Smooth muscle cell (in vitro differentiated cells): ENCODE data around the gene NDST1. TPM values are rescaled to one million over a fixed set of nuclear protein-coding genes. Genes with fewer than 3 reads are reported as not detected.

Source experiments
- DNase-seq: peaks from one replicate; lab custom pipeline; 2025; ENCODE audit not compliant: unreplicated experiment; lab: John Stamatoyannopoulos, UW
- H2AFZ ChIP-seq: fragments of 200-600 bp; sonication (generic); 2 replicates; pipeline ENCODE4 v1.6.0; 2016; ENCODE audit warnings: antibody characterized with exemption, low read depth, mild to moderate bottlenecking
- H3F3A ChIP-seq: fragments of 200-600 bp; sonication (generic); 2 replicates; pipeline ENCODE4 v1.6.0; 2017; ENCODE audit warnings: antibody characterized with exemption, low read depth
- H3K27ac ChIP-seq: fragments of 200-600 bp; sonication (generic); 2 replicates; pipeline ENCODE4 v1.5.1; 2016; ENCODE audit warnings: low read depth, mild to moderate bottlenecking
- H3K27me3 ChIP-seq: fragments of 200-600 bp; sonication (generic); 2 replicates; pipeline ENCODE4 v1.6.1; 2016; ENCODE audit warnings: low read depth, mild to moderate bottlenecking
- H3K36me3 ChIP-seq: fragments of 200-600 bp; sonication (generic); 2 replicates; pipeline ENCODE4 v1.5.1; 2016; ENCODE audit warnings: low read depth
- H3K4me1 ChIP-seq: fragments of 200-600 bp; sonication (generic); 2 replicates; pipeline ENCODE4 v1.5.1; 2016; ENCODE audit warnings: low read depth
- H3K4me2 ChIP-seq: fragments of 200-600 bp; sonication (generic); 2 replicates; pipeline ENCODE4 v1.6.0; 2016; ENCODE audit warnings: mild to moderate bottlenecking
- H3K4me3 ChIP-seq: fragments of 200-600 bp; sonication (generic); 2 replicates; pipeline ENCODE4 v1.5.1; 2016; ENCODE audit warnings: mild to moderate bottlenecking
- H3K79me2 ChIP-seq: fragments of 200-600 bp; sonication (generic); 2 replicates; pipeline ENCODE4 v1.6.0; 2016; ENCODE audit warnings: low read depth, mild to moderate bottlenecking
- H3K9ac ChIP-seq: fragments of 200-600 bp; sonication (generic); 2 replicates; pipeline ENCODE4 v1.6.0; 2016; ENCODE audit warnings: low read depth
- H3K9me3 ChIP-seq: fragments of 200-600 bp; sonication (generic); replicated peaks from 2 replicates; pipeline ENCODE4 v1.5.1; 2016; ENCODE audit warnings: low read depth
- H4K20me1 ChIP-seq: fragments of 200-600 bp; sonication (generic); 2 replicates; pipeline ENCODE4 v1.6.0; 2016; ENCODE audit warnings: low read depth
- CTCF ChIP-seq: fragments of 200-600 bp; sonication (generic); IDR thresholded peaks from 2 replicates; pipeline ENCODE4 v1.5.1; 2017; ENCODE audit warnings: borderline replicate concordance, mild to moderate bottlenecking, antibody characterized with exemption; ENCODE audit not compliant: insufficient read depth, poor library complexity, severe bottlenecking
- WGBS: methylation state at CpG from one replicate; pipeline ENCODE4 v1.1.7; 2016; ENCODE audit warnings: low lambda C conversion rate; 5-methylcytosine and 5-hydroxymethylcytosine counted together
- polyA plus RNA-seq: library from polyadenylated mRNA; unstranded; fragments of >200 nt; fragmentation: Nextera tagmentation; extraction: Ambion mirVana; gene quantifications from 2 replicates; pipeline ENCODE4 v1.2.1, GENCODE V29; 2016
- total RNA-seq: library from RNA; depleted of rRNA; stranded (reverse); fragments of >200 nt; gene quantifications from 2 replicates; pipeline ENCODE4 v1.2.3, GENCODE V29; 2014

Gene NDST1
- total and polyA plus RNA-seq, 2 experiments from 2014 or later = 32.4 to 53.0 TPM

- H2AFZ ChIP-seq = no peak overlapping the region
- H3K79me2 ChIP-seq = peaks cover 99% of the 10 kb centered on the region
- no peak overlapping the region for H3K9ac ChIP-seq
- H4K20me1 ChIP-seq = peaks cover 100% of the 10 kb centered on the region
- no peak for TF ChIP-seq CTCF
- no peaks in the 10 kb centered on the region for H3K9me3 ChIP-seq
- H3K4me1 ChIP-seq = peaks cover 60% of the 10 kb centered on the region
- no peak overlapping the region for H3K4me3 ChIP-seq
- H3K4me2 ChIP-seq = peak overlapping the region; percentile 12
- H3K27ac ChIP-seq = peak overlapping the region; percentile 77
- no peak for DNase-seq
- H3K36me3 ChIP-seq = no peaks in the 10 kb centered on the region
- H3K27me3 ChIP-seq = no peaks in the 10 kb centered on the region
- WGBS = 35% methylated on average over 8 of the region's 8 CpGs
- peaks cover 11% of the 10 kb centered on the region for H3F3A ChIP-seq
These were observed 2.9 kb upstream of the NDST1 start for GRCh38 chr5:150505041-150505511.

GRCh38 chr5:150505816-150506215 is 2.1 kb upstream of the NDST1 start:
- H3K4me1 ChIP-seq = peaks cover 61% of the 10 kb centered on the region
- peaks cover 100% of the 10 kb centered on the region for H4K20me1 ChIP-seq
- H3K27ac ChIP-seq = peak overlapping the region; percentile 77

DNA sequence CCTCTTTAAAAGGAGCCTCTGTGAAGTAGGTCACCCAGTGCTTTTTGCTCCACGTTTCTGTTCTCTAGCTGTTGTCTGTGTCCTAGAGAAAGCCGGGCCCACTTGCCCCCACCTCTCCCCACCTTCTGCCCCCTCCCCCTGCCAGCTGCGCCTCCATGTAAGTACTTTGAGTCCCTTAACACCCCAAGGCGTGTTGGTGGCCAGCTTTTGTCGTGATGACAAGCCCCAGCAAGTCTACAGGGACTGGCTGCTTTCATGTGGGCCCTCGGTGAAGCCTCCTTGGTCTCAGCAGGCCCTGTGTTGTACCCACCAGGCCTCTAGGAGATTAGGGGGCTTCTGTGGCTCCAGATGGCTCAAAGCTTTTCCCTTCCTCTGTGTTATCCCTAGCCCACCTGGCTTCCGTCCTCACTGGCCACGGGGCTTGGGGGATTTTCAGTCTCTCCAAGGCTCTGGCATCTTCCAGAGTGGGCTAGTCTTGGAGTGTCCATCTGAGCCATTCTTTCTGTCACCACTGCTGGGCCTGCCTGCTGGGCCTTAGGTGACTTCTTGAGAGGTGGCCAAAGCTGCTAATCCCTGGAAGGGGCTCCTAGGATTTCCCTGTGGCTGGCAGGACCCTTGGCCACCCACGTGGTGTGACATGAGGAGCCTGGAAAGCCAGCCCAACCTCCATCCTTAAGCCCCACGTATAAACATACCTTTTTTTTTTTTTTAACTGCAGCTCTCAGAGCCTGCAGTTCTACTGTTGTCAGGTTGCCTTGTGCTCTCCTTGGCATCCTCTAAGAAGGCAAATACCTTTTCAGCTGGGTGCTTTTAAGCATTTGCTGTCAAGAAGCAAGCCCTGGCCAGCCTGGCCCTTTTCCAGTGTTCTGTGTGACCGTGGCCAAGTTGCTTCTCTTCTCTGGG is 1.1 kb upstream of the NDST1 start:
- WGBS = 37% methylated on average over 11 of the region's 11 CpGs
- peaks cover 65% of the 10 kb centered on the region for H3K4me1 ChIP-seq
- no peak overlapping the region for H3K4me3 ChIP-seq
- no peak for TF ChIP-seq CTCF
- H3K9me3 ChIP-seq = no peaks in the 10 kb centered on the region
- no peak overlapping the region for H2AFZ ChIP-seq
- H3K9ac ChIP-seq = no peak overlapping the region
- peak overlapping the region; percentile 71 for H3K4me2 ChIP-seq
- peaks cover 98% of the 10 kb centered on the region for H3K79me2 ChIP-seq
- peak overlapping the region; percentile 85 for H3K27ac ChIP-seq
- peaks cover 100% of the 10 kb centered on the region for H4K20me1 ChIP-seq
- no peaks in the 10 kb centered on the region for H3K36me3 ChIP-seq
- H3F3A ChIP-seq = peaks cover 25% of the 10 kb centered on the region
- no peaks in the 10 kb centered on the region for H3K27me3 ChIP-seq
- DNase-seq = no peak

More at GRCh38 chr5:150505816-150506215, 2.1 kb upstream of the NDST1 start:
- Histone ChIP-seq H3K4me3 (no peak overlapping the region), H3K79me2 (peaks cover 99% of the 10 kb centered on the region), H3K27me3 (no peaks in the 10 kb centered on the region), H3F3A (peaks cover 16% of the 10 kb centered on the region), H3K36me3 (no peaks in the 10 kb centered on the region), H3K9me3 (no peaks in the 10 kb centered on the region), H3K9ac (no peak overlapping the region), H2AFZ (no peak overlapping the region), H3K4me2 (no peak overlapping the region)
- no peak for TF ChIP-seq CTCF
- WGBS = 92% methylated on average over 8 of the region's 8 CpGs
- no peak for DNase-seq
